ENCODE measurements around the gene CCDC196.

CCDC196 gene

GRCh38 chr14:66496911-66497310 is 10.7 kb downstream of the CCDC196 start (continued):
- TF ChIP-seq PRDM2 (tag by site-specific recombination; IDR thresholded peaks at IDR 0.05; ENCODE audit: borderline replicate concordance), result no peak
- no peak for TF ChIP-seq PRDM6 (tag by site-specific recombination; IDR thresholded peaks at IDR 0.05)
- TF ChIP-seq ZNF24 (tag by site-specific recombination; IDR thresholded peaks at IDR 0.05), result no peak
- no peak for TF ChIP-seq SALL2 (tag by site-specific recombination; IDR thresholded peaks at IDR 0.05; ENCODE audit: borderline replicate concordance)
- no peak for TF ChIP-seq ZNF10 (tag by site-specific recombination; IDR thresholded peaks at IDR 0.05)
- no peak for TF ChIP-seq ZSCAN16 (tag by site-specific recombination; IDR thresholded peaks at IDR 0.05)
- no peak for TF ChIP-seq ZNF362 (tag by site-specific recombination; IDR thresholded peaks at IDR 0.05)
- TF ChIP-seq KLF10 (tag by site-specific recombination; IDR thresholded peaks at IDR 0.05), result no peak
- TF ChIP-seq TCF7L2 (IDR thresholded peaks at IDR 0.05; ENCODE audit: borderline replicate concordance, low read depth, low read length), result no peak
- no peak for TF ChIP-seq SP3 (tag by site-specific recombination; IDR thresholded peaks at IDR 0.05)
- TF ChIP-seq ZNF19 (tag by site-specific recombination; IDR thresholded peaks at IDR 0.05; ENCODE audit: low read depth), result no peak
- TF ChIP-seq ZNF391 (tag by site-specific recombination; IDR thresholded peaks at IDR 0.05; ENCODE audit: borderline replicate concordance, low read depth), result no peak
- no peak for TF ChIP-seq MYNN (tag by site-specific recombination; IDR thresholded peaks at IDR 0.05; ENCODE audit: borderline replicate concordance)
- no peak for TF ChIP-seq ZBTB20 (tag by site-specific recombination; IDR thresholded peaks at IDR 0.05)
- TF ChIP-seq ZNF843 (tag by site-specific recombination; IDR thresholded peaks at IDR 0.05), result no peak
- TF ChIP-seq, protein P1, sequence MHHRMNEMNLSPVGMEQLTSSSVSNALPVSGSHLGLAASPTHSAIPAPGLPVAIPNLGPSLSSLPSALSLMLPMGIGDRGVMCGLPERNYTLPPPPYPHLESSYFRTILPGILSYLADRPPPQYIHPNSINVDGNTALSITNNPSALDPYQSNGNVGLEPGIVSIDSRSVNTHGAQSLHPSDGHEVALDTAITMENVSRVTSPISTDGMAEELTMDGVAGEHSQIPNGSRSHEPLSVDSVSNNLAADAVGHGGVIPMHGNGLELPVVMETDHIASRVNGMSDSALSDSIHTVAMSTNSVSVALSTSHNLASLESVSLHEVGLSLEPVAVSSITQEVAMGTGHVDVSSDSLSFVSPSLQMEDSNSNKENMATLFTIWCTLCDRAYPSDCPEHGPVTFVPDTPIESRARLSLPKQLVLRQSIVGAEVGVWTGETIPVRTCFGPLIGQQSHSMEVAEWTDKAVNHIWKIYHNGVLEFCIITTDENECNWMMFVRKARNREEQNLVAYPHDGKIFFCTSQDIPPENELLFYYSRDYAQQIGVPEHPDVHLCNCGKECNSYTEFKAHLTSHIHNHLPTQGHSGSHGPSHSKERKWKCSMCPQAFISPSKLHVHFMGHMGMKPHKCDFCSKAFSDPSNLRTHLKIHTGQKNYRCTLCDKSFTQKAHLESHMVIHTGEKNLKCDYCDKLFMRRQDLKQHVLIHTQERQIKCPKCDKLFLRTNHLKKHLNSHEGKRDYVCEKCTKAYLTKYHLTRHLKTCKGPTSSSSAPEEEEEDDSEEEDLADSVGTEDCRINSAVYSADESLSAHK (tag by site-specific recombination; IDR thresholded peaks at IDR 0.05), result no peak

DNA sequence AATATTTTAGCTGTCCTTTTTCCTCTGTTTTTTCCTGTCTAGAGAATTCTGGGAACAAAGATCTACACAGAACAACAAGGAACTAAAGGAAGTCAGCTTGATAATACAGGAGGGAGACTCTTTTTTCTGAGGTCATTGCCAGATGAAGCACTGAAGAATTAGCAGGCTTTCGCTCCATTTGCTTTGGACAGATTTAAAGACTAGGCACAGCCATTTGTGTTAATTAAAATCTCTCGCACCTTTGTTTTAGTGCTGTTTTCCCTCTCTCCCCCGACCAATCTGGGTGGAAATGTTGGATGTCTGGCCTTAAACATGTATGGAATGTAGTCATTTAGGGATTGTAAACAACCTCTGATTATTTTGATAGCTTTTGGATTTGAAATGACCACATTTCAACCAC is 12.1 kb downstream of the CCDC196 start:
- POLR2A ChIA-PET, result interaction anchor here (3.5 kb wide), 1 partner anchor 9 kb away, joined by 15 read pairs; the partner anchor contains the start of gene GPHN
- Histone ChIP-seq H3K36me3 (ENCODE audit: control insufficient read depth in 2 of 2, insufficient read depth in 1 of 2, low read length in 2 of 2) (no peaks in the 10 kb centered on the region), H3K27ac (ENCODE audit: extremely low read depth, low read depth, low read length) (no peak overlapping the region), H3K4me1 (ENCODE audit: control insufficient read depth, insufficient read depth, low read length) (no peaks in the 10 kb centered on the region; the same call in 1 of the 2 replicates), H3K9me3 (ENCODE audit: control insufficient read depth, insufficient read depth, low read depth, low read length) (no peaks in the 10 kb centered on the region), H3K4me3 (ENCODE audit: low read depth, low read length) (no peak overlapping the region)
- CTCF ChIA-PET, result interaction anchor here (0.7 to 2.8 kb wide), 2 partner anchors 139 to 165 kb away, joined by 4 to 8 read pairs; no protein-coding TSS in a partner anchor
- TF ChIP-seq ZNF449 (tag by site-specific recombination; IDR thresholded peaks at IDR 0.05) (no peak), ZNF48 (tag by site-specific recombination; IDR thresholded peaks at IDR 0.05) (no peak), ATF2 (tag by site-specific recombination; IDR thresholded peaks at IDR 0.05; ENCODE audit: low read depth) (no peak), ZNF580 (tag by site-specific recombination; IDR thresholded peaks at IDR 0.05) (no peak)
- TF ChIP-seq, protein P2, sequence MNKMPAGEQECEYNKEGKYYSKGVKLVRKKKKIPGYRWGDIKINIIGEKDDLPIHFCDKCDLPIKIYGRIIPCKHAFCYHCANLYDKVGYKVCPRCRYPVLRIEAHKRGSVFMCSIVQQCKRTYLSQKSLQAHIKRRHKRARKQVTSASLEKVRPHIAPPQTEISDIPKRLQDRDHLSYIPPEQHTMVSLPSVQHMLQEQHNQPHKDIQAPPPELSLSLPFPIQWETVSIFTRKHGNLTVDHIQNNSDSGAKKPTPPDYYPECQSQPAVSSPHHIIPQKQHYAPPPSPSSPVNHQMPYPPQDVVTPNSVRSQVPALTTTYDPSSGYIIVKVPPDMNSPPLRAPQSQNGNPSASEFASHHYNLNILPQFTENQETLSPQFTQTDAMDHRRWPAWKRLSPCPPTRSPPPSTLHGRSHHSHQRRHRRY (tag by site-specific recombination; IDR thresholded peaks at IDR 0.05), result no peak
